ENCODE measurements around the gene TMEM256.

DNA sequence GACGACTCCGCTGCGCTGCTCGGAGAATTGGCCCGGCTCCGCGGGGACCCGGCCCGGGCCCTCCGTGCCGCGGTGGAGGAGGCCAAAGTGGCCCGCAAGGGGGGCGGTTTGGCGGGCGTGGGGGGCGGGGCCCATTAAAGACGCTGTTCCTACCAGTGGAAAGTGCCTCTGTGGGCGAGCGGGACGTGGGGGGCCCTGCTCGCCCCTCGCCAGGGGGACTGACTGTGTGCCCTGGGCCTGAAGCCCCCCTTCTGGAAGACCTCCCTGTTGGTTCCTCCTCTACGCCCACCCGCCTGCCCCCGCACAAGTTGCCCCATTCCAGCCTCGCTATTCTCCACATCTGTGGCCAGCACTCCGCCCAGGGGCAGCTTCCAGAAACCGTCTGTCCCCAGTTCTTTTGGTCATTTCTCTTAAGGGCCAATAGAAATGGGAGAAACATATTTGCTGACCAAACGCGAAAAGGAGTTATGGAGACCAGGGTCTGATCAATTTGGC, 33.5 kb upstream of the TMEM256 start:
- TF ChIP-seq, protein P1, sequence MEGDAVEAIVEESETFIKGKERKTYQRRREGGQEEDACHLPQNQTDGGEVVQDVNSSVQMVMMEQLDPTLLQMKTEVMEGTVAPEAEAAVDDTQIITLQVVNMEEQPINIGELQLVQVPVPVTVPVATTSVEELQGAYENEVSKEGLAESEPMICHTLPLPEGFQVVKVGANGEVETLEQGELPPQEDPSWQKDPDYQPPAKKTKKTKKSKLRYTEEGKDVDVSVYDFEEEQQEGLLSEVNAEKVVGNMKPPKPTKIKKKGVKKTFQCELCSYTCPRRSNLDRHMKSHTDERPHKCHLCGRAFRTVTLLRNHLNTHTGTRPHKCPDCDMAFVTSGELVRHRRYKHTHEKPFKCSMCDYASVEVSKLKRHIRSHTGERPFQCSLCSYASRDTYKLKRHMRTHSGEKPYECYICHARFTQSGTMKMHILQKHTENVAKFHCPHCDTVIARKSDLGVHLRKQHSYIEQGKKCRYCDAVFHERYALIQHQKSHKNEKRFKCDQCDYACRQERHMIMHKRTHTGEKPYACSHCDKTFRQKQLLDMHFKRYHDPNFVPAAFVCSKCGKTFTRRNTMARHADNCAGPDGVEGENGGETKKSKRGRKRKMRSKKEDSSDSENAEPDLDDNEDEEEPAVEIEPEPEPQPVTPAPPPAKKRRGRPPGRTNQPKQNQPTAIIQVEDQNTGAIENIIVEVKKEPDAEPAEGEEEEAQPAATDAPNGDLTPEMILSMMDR (IDR thresholded peaks at IDR 0.05 in 4 of 5, conservative IDR thresholded peaks at IDR 0.05 in 1 of 5): no peak
- no peak for TF ChIP-seq POLR2A (IDR thresholded peaks at IDR 0.05)

Measured in gastrocnemius medialis (tissue), 4 donors.